SH-SY5Y (cell line): ENCODE data around the gene KCNJ8.

ENCODE experiments used
- GATA2 ChIP-seq: IDR thresholded peaks from 2 replicates; pipeline ENCODE4 v1.6.1; 2011; ENCODE audit warnings: mild to moderate bottlenecking, low read depth, low read length
- GATA3 ChIP-seq: IDR thresholded peaks from 2 replicates; pipeline ENCODE4 v1.6.1; 2011; ENCODE audit warnings: low read depth, mild to moderate bottlenecking, low read length, moderate library complexity

KCNJ8 gene

DNA sequence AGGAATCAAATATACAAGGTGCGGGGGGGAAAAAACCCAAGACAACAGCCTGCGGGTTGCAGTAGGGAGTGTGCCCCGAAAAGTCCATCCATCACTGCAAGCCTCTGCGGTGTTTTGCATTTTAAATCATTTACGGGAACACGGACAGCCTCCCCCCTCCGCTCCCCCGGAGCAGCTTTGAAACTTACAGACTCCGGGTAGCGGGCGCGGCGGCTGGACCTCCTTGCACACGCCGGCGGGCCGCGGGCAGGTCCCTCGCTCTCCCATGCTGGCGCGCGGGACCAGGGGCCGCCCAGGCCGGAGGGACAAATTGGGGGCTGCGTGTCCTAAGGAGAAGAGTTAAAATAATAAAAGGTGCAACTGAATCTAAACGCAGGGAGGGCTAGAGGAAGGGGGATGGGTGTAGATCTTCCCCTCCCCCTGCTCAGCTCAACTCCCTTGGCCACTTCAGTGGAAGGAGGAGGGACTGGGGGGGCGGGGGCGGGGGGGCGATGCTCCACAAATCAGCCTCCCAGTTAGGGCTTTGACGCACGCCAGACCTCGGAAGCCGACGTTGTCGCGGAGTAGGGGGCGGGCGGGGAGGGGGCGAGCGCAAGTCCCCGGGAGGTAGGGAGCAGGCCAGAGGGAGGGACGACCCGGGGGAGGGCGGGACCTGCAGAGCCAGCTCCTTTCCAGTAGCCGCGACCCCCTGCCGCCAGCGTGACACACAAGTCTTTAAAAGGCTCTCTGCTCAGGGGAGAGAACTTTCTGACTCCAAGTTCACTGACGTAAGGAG is at the start of gene KCNJ8:
Gene KCNJ8 (minus strand): TSS at position 349 of the 775 bp plus-strand sequence. CDS start 1,090 bp downstream, outside the sequence.
- TF ChIP-seq GATA3 (no peak), GATA2 (no peak)

DNA sequence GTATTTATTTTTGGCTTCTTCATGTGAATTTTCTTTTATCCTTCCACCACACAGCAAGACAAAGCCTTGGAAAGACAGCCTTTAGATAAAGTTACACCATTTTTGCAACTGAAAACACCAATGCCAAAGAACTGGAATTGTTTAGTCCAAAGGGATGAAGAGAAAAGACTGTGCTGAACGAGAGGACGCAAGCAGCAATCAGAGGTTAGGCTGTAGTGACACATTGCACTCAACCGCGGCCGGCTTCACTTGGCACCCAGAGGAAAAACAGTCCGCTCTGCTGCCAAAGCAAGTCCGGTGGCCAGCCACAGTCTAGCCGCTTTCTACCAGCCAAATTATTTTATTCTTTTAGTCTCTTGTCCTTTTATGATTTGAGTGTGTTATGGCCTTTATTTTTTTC is 49.1 kb upstream of the KCNJ8 start:
- no peak for TF ChIP-seq GATA2
- no peak for TF ChIP-seq GATA3

DNA sequence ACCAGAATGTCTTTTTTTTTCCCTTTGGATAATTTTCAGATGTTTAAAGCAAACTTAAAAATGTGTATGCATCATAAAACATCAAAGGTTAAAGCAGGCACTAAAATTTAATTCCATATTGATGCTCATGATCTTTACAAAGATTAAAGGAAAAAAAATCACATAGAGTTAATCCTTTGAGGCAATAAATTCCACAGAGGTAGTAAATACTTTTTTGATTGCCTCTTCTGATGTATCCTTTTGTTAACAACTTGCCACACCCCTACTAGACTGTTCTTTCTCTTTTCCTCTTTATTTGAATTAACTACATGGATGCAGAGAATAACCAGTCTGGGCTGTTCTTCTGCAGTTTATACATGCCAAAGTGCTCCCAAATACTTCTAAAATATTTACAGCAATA is 45.2 kb upstream of the KCNJ8 start:
- no peak for TF ChIP-seq GATA2
- no peak for TF ChIP-seq GATA3

DNA sequence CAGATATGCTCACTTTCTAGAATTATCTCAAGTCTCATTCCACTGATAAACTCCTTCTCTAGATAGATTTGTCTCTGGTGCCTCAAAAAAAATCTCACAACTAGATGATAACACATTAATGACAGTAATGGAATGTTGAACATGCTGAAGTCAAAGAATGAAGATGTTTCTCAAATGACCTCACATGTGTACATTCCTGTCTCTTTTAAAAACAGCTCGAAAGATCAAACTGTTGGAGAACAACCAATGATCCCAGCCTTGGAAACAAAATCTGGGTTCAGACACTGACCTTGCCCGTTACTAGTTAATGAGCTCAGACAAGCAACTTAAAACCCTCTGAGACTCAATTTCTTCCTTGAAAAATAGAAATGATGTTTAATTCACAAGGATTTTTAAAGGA is 44.7 kb upstream of the KCNJ8 start:
- TF ChIP-seq GATA2: no peak
- TF ChIP-seq GATA3: no peak

DNA sequence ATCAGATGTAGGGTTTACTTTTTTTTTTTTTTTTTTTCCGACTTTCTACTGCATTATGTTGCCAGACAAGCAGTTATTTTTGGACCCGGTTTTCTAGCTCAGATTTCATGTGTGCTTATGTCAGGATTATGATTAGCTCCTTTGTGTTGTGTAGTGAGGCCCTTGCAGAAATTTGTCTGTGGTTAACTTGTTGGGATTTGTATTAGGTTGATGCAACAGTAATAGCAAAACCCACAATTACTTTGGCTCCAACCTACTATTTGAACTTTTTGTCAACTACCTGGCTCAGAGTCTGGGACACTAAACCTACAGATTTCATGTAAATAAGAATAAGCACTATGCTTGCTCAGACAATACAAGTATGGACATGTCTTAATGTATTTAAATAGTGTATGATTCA is 44.1 kb upstream of the KCNJ8 start:
- TF ChIP-seq GATA3 (no peak), GATA2 (no peak)

DNA sequence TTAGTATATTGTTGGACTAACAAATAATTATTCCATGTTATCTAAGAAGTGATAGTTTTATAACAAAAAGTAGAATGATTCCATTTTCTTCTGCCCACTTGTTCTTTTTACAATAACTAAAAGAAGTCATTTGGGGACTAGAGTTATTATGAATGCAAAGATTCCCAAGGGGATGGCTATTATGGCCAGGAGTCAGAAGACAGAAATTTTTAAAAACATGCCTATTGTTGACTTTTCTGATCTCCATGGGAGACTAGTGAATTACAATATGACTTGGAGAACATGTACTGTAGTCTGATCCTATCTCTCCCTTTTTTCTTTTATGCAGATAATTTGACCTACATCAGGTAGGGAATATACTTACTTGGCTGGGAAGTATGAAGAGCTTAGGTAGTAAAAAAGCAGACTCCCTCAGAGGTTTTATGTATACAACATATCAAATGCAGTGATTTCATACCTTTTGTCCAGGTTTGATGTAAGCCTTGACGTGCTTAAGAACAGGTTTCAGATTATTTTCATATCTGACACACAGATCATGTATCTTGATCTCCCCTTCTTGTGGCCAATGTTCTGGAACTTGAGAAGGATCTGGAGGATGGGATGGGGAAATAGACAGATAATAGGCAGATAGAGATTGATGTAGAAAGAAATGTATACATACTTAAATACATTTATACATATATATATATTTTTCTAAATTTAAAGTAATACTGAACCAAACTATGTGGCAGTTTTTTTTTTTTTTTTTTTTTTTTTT is 41.0 kb upstream of the KCNJ8 start:
- TF ChIP-seq GATA2 (no peak), GATA3 (no peak)

DNA sequence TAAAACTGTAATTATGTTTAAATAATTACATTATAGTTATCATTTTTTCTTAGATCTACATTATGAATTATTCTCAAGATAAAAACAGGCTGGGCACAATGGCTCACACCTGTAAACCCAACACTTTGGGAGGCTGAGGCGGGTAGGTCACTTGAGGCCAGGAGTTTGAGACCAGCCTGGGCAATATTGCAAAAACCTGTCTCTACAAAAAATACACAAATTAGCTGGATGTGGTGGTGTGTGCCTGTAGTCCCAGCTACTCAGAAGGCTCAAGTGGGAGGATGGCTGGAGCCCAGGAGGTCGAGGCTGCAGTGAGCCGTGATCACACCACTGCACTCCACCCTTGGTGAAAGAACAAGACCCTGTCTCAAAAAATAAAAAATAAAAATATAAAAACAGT is 40.3 kb upstream of the KCNJ8 start:
- TF ChIP-seq GATA3: no peak
- TF ChIP-seq GATA2: no peak

- no peak for TF ChIP-seq GATA2
- TF ChIP-seq GATA3: no peak
Observed at GRCh38 chr12:21814327-21814726, 39.8 kb upstream of the KCNJ8 start.

GRCh38 chr12:21813751-21814150 is 39.2 kb upstream of the KCNJ8 start:
- no peak for TF ChIP-seq GATA2
- TF ChIP-seq GATA3: no peak

DNA sequence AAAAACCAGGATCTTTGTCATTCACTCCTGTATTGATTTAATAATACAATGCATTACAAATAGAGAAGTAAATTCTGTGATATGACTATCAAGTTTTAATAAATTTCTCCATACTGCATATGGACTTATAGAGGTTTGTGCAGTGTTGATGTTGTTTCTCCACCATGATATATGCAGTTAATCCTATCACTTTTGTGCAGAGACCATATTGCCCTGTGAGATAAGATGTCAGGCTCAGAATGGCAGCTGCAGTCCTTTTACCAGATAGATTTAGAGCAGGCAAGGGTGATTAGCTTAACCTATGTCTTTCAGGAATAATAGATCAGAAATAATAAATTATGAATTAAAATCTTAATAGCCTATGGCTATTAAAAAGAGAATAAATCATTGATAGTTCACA is 38.6 kb upstream of the KCNJ8 start:
- no peak for TF ChIP-seq GATA2

DNA sequence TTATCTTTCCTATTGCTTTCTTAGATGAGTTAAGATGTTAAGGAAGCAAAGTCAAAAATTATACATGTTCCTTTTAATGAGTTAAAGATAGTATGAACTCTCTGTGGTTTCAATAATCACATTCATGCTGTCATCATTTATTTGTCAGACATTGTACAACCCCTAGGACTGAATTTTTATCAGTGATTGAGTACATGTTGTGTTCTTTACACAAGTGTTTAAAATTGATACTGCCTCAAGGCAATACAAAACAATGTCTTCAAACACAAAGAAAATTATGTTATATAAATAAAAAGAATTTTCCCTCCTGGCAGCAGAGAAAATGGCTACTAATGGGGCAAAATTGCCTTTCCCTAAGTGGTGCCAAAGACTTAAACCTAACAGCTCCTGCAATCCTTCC is 34.6 kb upstream of the KCNJ8 start:
- TF ChIP-seq GATA2 (no peak), GATA3 (no peak)

DNA sequence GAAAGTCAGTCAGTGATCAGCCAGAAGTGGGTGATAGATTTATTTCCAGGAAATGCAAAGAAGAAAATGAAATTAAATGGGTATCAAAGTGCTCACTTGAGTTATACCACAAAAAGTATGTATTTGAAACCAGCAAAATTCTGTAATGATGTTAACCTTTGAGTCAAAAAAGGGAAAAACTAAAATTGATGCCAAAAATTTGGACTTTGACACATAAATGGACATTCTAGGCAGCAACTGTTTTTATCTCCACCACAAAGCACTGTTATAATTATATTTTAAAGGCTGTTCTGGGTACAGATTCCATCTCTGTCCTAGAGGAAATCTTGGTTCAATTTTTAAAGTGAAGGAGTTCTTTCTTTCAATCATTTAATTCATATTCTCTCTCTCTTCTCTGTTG is 31.7 kb upstream of the KCNJ8 start:
- TF ChIP-seq GATA2 (no peak), GATA3 (no peak)

DNA sequence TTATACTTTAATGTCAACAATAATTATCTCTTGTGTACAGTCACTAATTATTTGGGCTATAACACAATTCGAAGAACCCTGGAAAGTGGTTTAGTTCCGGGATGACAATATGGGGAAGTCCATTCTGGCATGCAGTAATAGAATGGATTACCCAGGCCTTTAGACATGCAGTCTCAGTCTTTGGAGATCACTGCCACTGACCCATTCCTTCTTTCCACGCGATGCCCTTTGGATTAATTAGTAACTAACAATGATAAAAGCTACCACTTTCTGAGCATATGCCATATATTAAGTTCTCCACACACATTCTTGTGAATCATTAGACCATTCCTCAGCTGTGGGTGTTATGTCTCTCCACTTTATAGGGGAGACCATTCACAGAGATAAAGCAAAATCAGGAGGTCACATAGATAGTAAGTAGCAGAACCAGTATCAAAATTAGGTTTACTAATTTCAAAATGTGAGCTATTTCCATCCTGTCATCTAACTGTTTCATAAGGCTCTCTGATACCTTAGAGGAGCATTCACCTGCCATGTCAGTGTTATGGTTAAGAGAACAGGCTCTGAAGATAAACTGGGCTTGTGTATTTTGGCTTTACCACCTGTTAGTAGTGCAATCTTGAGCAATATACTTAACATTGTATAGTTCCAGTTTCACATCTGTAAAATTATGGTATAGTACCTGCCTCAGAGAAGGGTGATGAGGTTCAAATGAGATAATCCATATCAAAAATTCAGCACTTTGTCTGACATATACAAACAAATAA is 27.2 kb upstream of the KCNJ8 start:
- TF ChIP-seq GATA3 (no peak), GATA2 (no peak)

- TF ChIP-seq GATA3: no peak
- TF ChIP-seq GATA2: no peak
Observed at GRCh38 chr12:21800011-21800410, 25.5 kb upstream of the KCNJ8 start.

DNA sequence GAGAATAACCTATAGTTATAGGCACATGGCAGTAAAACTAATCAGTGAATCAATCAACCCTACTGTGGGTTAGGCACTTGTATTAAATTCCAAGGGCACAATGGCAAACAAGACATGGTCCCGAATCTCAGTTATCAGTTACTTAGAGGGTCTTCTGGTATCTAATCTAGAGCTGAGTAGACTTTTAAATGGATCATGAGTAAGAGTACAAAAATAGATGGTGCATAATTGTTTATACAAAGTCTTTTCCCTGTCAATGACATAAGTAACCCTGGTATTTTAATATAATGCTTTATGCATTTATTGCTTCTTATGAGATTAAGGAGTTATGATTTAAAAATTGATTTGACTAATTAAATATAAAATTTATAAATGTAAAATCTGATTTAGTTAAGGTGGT is 23.0 kb upstream of the KCNJ8 start:
- TF ChIP-seq GATA3: no peak
